Measurements from ENCODE around the gene JARID2. TPM values are rescaled to one million over a fixed set of nuclear protein-coding genes. Genes with fewer than 3 reads are reported as not detected.

JARID2 gene
- total RNA-seq, 1 donor from 2014 or later, result 17.9 TPM

GRCh38 chr6:15269011-15269410 is 23.1 kb downstream of the JARID2 start:
- H3K36me3 ChIP-seq, result no peaks in the 10 kb centered on the region
- H3K27ac ChIP-seq, result peak overlapping the region; percentile 46
- H3K4me3 ChIP-seq, result no peak overlapping the region
- H3K4me1 ChIP-seq, result peaks cover 56% of the 10 kb centered on the region
- TF ChIP-seq CTCF (IDR thresholded peaks at IDR 0.05), result no peak
- TF ChIP-seq POLR2AphosphoS5 (IDR thresholded peaks at IDR 0.05; ENCODE audit: insufficient read depth in 1 of 2, low read depth in 1 of 2), result no peak
- TF ChIP-seq POLR2A (IDR thresholded peaks at IDR 0.05), result no peak
- no peak for DNase-seq (ENCODE audit: extremely low spot score in 2 of 2)
- intact Hi-C loops (cut with DNase I), result no loop called here
- H3K9me3 ChIP-seq, result no peaks in the 10 kb centered on the region
- H3K27me3 ChIP-seq, result no peaks in the 10 kb centered on the region

GRCh38 chr6:15269619-15270018 is 23.8 kb downstream of the JARID2 start:
- Histone ChIP-seq H3K27ac (peak overlapping the region; percentile 46), H3K4me1 (peaks cover 55% of the 10 kb centered on the region), H3K27me3 (no peaks in the 10 kb centered on the region), H3K9me3 (no peaks in the 10 kb centered on the region), H3K4me3 (no peak overlapping the region), H3K36me3 (no peaks in the 10 kb centered on the region)
- intact Hi-C loops (cut with DNase I), result no loop called here
- TF ChIP-seq POLR2AphosphoS5 (IDR thresholded peaks at IDR 0.05; ENCODE audit: insufficient read depth in 1 of 2, low read depth in 1 of 2) (no peak), POLR2A (IDR thresholded peaks at IDR 0.05) (no peak), CTCF (IDR thresholded peaks at IDR 0.05) (no peak)
- no peak for DNase-seq (ENCODE audit: extremely low spot score in 2 of 2)

GRCh38 chr6:15270402-15270801 is 24.5 kb downstream of the JARID2 start:
- no peak for TF ChIP-seq POLR2AphosphoS5 (IDR thresholded peaks at IDR 0.05; ENCODE audit: insufficient read depth in 1 of 2, low read depth in 1 of 2)
- no peak for TF ChIP-seq POLR2A (IDR thresholded peaks at IDR 0.05)
- TF ChIP-seq CTCF (IDR thresholded peaks at IDR 0.05), result no peak
- H3K27ac ChIP-seq, result no peak overlapping the region
- no peaks in the 10 kb centered on the region for H3K27me3 ChIP-seq
- no peaks in the 10 kb centered on the region for H3K36me3 ChIP-seq
- intact Hi-C loops (cut with DNase I), result no loop called here
- DNase-seq (ENCODE audit: extremely low spot score in 2 of 2), result no peak
- H3K4me3 ChIP-seq, result no peak overlapping the region
- peaks cover 55% of the 10 kb centered on the region for H3K4me1 ChIP-seq
- no peaks in the 10 kb centered on the region for H3K9me3 ChIP-seq

GRCh38 chr6:15272562-15272961 is 26.7 kb downstream of the JARID2 start:
- intact Hi-C loops (cut with DNase I), result no loop called here
- TF ChIP-seq POLR2AphosphoS5 (IDR thresholded peaks at IDR 0.05; ENCODE audit: insufficient read depth in 1 of 2, low read depth in 1 of 2) (no peak), CTCF (IDR thresholded peaks at IDR 0.05) (no peak)
- Histone ChIP-seq H3K27ac (no peak overlapping the region), H3K9me3 (no peaks in the 10 kb centered on the region), H3K4me1 (peaks cover 37% of the 10 kb centered on the region), H3K4me3 (no peak overlapping the region), H3K36me3 (no peaks in the 10 kb centered on the region), H3K27me3 (no peaks in the 10 kb centered on the region)
- no peak for DNase-seq (ENCODE audit: extremely low spot score in 2 of 2)

- Histone ChIP-seq H3K27ac (no peak overlapping the region), H3K36me3 (no peaks in the 10 kb centered on the region), H3K9me3 (no peaks in the 10 kb centered on the region), H3K4me3 (no peak overlapping the region), H3K27me3 (no peaks in the 10 kb centered on the region), H3K4me1 (peaks cover 28% of the 10 kb centered on the region)
- no peak for DNase-seq (ENCODE audit: extremely low spot score in 2 of 2)
- intact Hi-C loops (cut with DNase I), result no loop called here
- TF ChIP-seq POLR2AphosphoS5 (IDR thresholded peaks at IDR 0.05; ENCODE audit: insufficient read depth in 1 of 2, low read depth in 1 of 2) (no peak), POLR2A (IDR thresholded peaks at IDR 0.05) (no peak)
Measured at GRCh38 chr6:15274692-15275387, 29.0 kb downstream of the JARID2 start.
